GM12873 (cell line): ENCODE data around the gene KIF12.

Source experiments
- CTCF ChIP-seq: IDR thresholded peaks from 2 replicates; pipeline ENCODE4 v1.5.1; 2012; ENCODE audit warnings: low read depth, mild to moderate bottlenecking, moderate library complexity, low read length, control low read depth; ENCODE audit not compliant: insufficient read depth; ENCODE audit errors: missing control alignments

KIF12 gene

DNA sequence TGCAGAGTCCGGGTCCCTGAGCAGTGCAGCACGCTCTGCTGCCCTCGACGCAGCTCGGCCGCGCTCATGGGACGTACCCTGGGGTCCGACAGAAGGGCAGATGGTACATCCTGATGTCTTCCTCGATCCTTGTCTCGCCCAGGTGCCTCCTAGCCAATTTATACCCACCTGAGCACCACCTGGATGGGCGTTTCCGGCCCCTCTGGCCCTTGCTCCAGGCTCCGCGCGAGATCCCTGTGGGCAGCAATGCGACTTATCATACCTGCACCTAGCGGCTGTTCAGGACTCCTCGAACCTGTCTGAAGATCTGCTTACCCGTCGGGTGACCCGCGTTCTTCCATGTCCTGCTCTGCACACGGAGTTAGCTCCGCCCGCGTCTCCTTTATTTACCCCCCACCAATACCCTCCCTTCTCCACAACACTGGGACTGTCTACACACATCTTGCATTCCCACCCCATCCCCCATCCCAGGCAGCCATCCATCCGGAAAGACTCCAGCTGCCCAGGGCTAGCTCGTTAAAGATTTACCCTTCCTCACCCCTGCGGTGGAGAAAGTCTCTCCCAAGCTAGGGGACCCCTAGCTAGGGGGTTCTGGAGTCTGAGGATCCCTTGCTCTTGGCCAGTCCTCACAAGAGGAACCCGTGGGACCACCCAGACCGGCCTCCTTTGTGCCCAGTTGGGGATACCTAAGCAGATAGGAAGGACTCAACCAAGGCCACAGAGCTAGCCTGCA lies at the start of gene KIF12:
Gene KIF12, minus strand, starts transcription at position 357 of the 733 bp plus-strand sequence. Its CDS starts 16 bp downstream, at position 341.
- TF ChIP-seq CTCF, result no peak

DNA sequence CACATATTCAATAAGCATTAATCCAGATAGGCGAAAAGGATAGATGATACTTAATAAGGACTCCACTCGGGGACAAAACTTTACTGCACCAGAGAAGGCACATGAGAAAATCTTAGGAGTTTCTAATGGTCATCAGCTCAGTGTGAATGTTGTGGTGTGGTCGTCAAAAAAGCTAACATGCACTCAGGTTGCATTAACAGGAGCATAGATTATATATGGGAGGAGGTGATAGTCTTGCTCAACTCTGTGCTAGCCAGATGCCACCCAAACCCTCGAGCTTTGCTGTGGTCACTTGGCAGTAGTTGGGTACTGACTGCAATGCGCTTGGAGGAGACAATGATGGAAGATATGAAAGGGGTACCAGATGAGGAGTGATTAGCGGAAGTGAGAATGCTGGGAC lies 47.6 kb upstream of the KIF12 start:
- no peak for TF ChIP-seq CTCF

- no peak for TF ChIP-seq CTCF
Measured at GRCh38 chr9:114143234-114143633, 44.1 kb upstream of the KIF12 start.

- no peak for TF ChIP-seq CTCF
Measured at GRCh38 chr9:114141553-114142402, 42.7 kb upstream of the KIF12 start.

DNA sequence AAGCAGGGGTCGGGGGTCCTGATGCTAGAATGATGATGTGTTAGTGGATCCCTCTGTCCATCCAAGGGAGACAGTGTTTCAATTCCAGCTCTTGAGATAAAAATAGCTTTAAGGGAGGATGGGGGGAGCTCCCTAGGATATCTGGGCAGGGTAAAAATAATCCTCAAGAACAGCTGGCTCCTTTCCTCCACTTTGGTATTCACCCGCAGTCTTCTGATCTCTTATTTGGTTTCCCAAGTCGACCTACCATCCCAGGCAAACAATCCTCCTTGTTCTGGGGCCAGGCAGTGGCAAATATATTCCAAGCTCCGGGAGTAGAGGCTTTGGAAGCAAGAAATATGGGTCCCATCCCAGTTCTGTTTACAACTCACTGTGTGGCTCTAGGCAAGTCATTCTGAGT lies 41.8 kb upstream of the KIF12 start:
- TF ChIP-seq CTCF, result no peak

DNA sequence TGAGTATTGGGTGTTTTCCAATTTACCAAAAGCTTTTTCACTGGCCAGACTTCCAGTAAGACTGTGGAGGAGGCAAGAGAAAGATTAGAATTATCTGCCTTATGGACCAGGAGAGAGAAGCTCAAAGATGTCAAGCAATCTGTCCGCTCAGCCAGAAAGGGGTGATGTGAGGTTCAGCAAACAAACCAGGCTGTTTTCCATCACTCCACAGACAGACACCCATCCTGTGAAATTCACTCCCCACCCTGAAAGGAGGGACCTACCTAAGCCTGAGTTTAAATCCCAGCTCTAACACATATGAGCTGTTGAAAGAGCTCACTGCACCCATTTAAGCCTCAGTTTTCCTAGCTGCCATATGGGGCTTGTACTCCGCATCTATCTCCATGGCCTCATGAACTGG lies 41.3 kb upstream of the KIF12 start:
- no peak for TF ChIP-seq CTCF

DNA sequence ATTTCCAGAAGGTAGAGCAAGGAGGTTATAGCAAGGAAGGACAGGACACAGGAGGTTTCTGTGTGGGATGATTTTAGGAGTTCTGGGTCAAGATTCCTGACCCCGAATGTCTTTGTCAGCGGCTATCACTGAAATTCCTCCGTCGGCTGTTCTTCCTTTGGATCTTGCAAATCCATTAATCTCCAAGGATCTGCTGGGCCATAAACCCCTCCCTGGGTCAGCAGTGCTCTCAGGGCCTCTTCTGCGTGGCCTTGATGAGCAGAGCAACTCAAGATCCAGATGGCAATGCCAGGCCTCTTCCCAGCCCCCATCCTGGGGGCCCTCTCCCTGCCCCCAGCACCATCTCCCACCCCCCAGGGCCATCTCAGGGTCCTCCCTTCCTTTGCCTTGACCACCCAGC lies 40.0 kb upstream of the KIF12 start:
- TF ChIP-seq CTCF, result no peak
